ENCODE measurements around the gene BAHD1.

Gene BAHD1

GRCh38 chr15:40430271-40430805 lies 10.4 kb upstream of the BAHD1 start:
- DNase-seq (ENCODE audit: low read depth): no peak
- H3K4me3 ChIP-seq (ENCODE audit: low read depth, low read length): no peak overlapping the region
- no peak for TF ChIP-seq CTCF (IDR thresholded peaks at IDR 0.05; ENCODE audit: control insufficient read depth, extremely low read depth, insufficient read depth)

GRCh38 chr15:40435023-40435709 lies 5.6 kb upstream of the BAHD1 start:
- no peak for DNase-seq (ENCODE audit: low read depth)
- TF ChIP-seq CTCF (IDR thresholded peaks at IDR 0.05; ENCODE audit: control insufficient read depth, extremely low read depth, insufficient read depth): no peak
- H3K4me3 ChIP-seq (ENCODE audit: low read depth, low read length): no peak overlapping the region

GRCh38 chr15:40435710-40436089 lies 5.1 kb upstream of the BAHD1 start:
- no peak for DNase-seq (ENCODE audit: low read depth)
- no peak overlapping the region for H3K4me3 ChIP-seq (ENCODE audit: low read depth, low read length)
- TF ChIP-seq CTCF (IDR thresholded peaks at IDR 0.05; ENCODE audit: control insufficient read depth, extremely low read depth, insufficient read depth): no peak

GRCh38 chr15:40436116-40436891 lies 4.4 kb upstream of the BAHD1 start:
- no peak for TF ChIP-seq CTCF (IDR thresholded peaks at IDR 0.05; ENCODE audit: control insufficient read depth, extremely low read depth, insufficient read depth)
- DNase-seq (ENCODE audit: low read depth): no peak
- H3K4me3 ChIP-seq (ENCODE audit: low read depth, low read length): peak overlapping the region; percentile 33

GRCh38 chr15:40436892-40437751 lies 3.6 kb upstream of the BAHD1 start:
- no peak for DNase-seq (ENCODE audit: low read depth)
- no peak overlapping the region for H3K4me3 ChIP-seq (ENCODE audit: low read depth, low read length)
- no peak for TF ChIP-seq CTCF (IDR thresholded peaks at IDR 0.05; ENCODE audit: control insufficient read depth, extremely low read depth, insufficient read depth)

GRCh38 chr15:40437752-40438687 lies 2.7 kb upstream of the BAHD1 start:
- no peak for TF ChIP-seq CTCF (IDR thresholded peaks at IDR 0.05; ENCODE audit: control insufficient read depth, extremely low read depth, insufficient read depth)
- no peak overlapping the region for H3K4me3 ChIP-seq (ENCODE audit: low read depth, low read length)
- DNase-seq (ENCODE audit: low read depth): no peak

Data from LNCaP clone FGC (cell line).